Measurements from ENCODE around the gene DRICH1. TPM values are rescaled to one million over a fixed set of nuclear protein-coding genes. Genes with fewer than 3 reads are reported as not detected.

The DRICH1 gene
- total and polyA plus RNA-seq, 7 donors, result 0.50 to 0.83 TPM; not detected in 5

DNA sequence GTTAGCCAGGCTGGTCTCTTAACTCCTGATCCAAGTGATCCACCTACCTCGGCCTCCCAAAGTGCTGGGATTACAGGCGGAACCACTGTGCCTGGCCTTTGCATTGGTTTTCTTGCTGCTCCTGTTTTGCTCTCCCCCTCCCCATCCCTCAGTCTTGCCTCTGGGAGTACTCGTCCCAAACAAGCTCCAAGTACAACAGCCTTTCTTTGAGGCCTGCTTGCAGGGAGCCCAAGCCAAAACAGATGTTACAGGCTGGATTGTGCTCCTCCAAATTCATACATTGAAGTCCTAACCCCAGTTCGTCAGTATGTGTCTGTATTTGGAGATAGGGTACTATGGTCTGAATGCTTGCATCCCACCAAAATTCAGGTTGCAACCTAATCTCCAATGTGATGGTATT, 60.6 kb downstream of the DRICH1 start:
- no peak for DNase-seq
- TF ChIP-seq POLR2AphosphoS5 (IDR thresholded peaks at IDR 0.05), result no peak
- no peak for TF ChIP-seq CTCF (IDR thresholded peaks at IDR 0.05)
- no peak for TF ChIP-seq POLR2A (IDR thresholded peaks at IDR 0.05)
- TF ChIP-seq EP300 (IDR thresholded peaks at IDR 0.05), result no peak
- H3K27ac ChIP-seq, result no peak overlapping the region
- no peaks in the 10 kb centered on the region for H3K9me3 ChIP-seq
- intact Hi-C loops (cut with DNase I), result no loop called here
- peaks cover 0 to 2% (median 2%) of the 10 kb centered on the region in 4 donors for H3K4me1 ChIP-seq
- H3K4me3 ChIP-seq, result no peak overlapping the region
- peaks cover 3 to 5% (median 4%) of the 10 kb centered on the region in 3 donors for H3K27me3 ChIP-seq
- no peaks in the 10 kb centered on the region for H3K36me3 ChIP-seq
- WGBS, 2 donors, result 88 to 89% methylated on average over 4 of the region's 4 CpGs

DNA sequence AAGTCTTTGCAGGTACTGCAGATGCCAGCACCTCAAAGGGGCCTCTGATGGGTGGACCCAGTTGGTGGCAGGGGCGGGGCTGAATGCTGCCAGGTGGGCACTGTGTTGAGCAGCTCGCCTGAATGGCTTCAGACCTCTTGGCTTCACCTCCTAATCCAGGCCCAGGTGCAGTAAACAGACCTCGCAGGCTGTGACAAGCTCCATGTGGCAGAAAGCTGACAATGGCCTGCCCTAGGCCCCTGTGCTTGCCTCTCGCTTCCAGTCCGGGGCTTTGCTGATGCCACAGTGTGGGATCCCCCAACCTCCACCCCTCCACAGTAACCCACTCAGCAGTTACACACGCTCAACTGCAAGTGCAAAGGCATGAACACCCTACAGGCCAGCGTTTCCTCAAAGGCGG, 61.4 kb downstream of the DRICH1 start:
- intact Hi-C loops (cut with DNase I), result no loop called here
- Histone ChIP-seq H3K9me3 (no peaks in the 10 kb centered on the region), H3K27ac (no peak overlapping the region), H3K27me3 (peaks cover 10 to 13% (median 12%) of the 10 kb centered on the region in 3 donors), H3K36me3 (no peaks in the 10 kb centered on the region), H3K4me3 (no peak overlapping the region), H3K4me1 (peaks cover 0 to 11% (median 10%) of the 10 kb centered on the region in 4 donors)
- DNase-seq, result no peak
- WGBS, 2 donors, result 77 to 85% methylated on average over 8 of the region's 8 CpGs
- TF ChIP-seq POLR2AphosphoS5 (IDR thresholded peaks at IDR 0.05) (no peak), CTCF (IDR thresholded peaks at IDR 0.05) (no peak), EP300 (IDR thresholded peaks at IDR 0.05) (no peak), POLR2A (IDR thresholded peaks at IDR 0.05) (no peak)

GRCh38 chr22:23569716-23570115, 62.4 kb downstream of the DRICH1 start:
- no peaks in the 10 kb centered on the region for H3K36me3 ChIP-seq
- DNase-seq, result no peak
- H3K9me3 ChIP-seq, result no peaks in the 10 kb centered on the region
- H3K27me3 ChIP-seq, result peaks cover 10 to 23% (median 17%) of the 10 kb centered on the region in 3 donors
- no peak for TF ChIP-seq CTCF (IDR thresholded peaks at IDR 0.05)
- H3K27ac ChIP-seq, result no peak overlapping the region
- WGBS, 2 donors, result 91 to 95% methylated on average over 10 of the region's 10 CpGs
- peaks cover 0 to 15% (median 14%) of the 10 kb centered on the region in 4 donors for H3K4me1 ChIP-seq
- H3K4me3 ChIP-seq, result no peak overlapping the region
- intact Hi-C loops (cut with DNase I), result no loop called here

DNA sequence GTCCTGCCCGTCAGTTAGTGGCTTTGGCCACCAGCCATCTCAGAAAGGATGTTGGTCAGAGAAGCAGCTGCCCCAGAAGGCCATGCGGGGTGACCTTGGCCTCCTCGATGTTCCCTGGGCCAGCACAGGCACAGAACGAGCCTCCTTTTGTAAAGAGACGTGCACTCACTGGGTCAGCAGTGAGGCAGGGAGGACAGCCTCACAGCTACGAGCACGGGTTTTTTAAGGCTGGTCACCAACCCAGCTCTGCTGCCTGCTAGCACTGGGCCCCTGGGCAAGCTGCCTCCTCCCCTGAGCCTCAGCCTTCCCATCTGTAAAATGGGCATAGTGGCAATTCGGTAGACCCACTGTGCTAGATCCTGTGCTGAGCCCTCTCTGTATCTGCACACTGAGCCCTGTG, 62.8 kb downstream of the DRICH1 start:
- DNase-seq, result no peak
- Histone ChIP-seq H3K27me3 (peaks cover 10 to 27% (median 20%) of the 10 kb centered on the region in 3 donors), H3K4me3 (no peak overlapping the region), H3K9me3 (no peaks in the 10 kb centered on the region), H3K27ac (no peak overlapping the region), H3K4me1 (peaks cover 0 to 15% (median 14%) of the 10 kb centered on the region in 4 donors), H3K36me3 (no peaks in the 10 kb centered on the region)
- no peak for TF ChIP-seq POLR2AphosphoS5 (IDR thresholded peaks at IDR 0.05)
- TF ChIP-seq CTCF (IDR thresholded peaks at IDR 0.05), result no peak
- TF ChIP-seq EP300 (IDR thresholded peaks at IDR 0.05), result no peak
- TF ChIP-seq POLR2A (IDR thresholded peaks at IDR 0.05), result no peak
- intact Hi-C loops (cut with DNase I), result no loop called here
- WGBS, 2 donors, result 78 to 79% methylated on average over 8 of the region's 8 CpGs

Measured in sigmoid colon (tissue), 7 donors.